ENCODE data around the gene ZFR2.

The ZFR2 gene

DNA sequence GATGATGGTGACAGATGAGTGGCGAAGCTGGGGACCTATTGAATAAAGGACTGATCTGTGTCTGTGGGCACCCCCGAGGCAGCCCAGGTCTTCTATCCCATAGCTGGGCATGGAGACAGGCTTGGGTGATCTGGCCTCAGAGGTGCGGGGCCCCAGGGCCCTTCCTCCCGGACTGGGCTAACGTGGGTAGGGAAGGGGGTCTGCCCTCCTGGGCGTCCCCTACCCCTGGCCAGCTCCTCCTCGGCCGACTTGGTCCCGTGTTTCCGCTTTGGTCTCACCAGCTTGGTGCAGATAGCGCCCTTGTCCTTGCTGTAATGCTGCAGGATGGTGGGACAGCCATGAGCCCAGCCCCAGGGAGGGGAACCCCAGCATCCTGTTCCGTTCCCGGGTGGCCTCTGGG lies 85.9 kb downstream of the ZFR2 start:
- H3K27me3 ChIP-seq (ENCODE audit: insufficient read depth, low read length, poor library complexity) = peaks cover 13% of the 10 kb centered on the region
- no peaks in the 10 kb centered on the region for H3K4me1 ChIP-seq (ENCODE audit: control insufficient read depth, low read depth, low read length)
- no peak overlapping the region for H3K4ac ChIP-seq (ENCODE audit: low read depth, low read length)
- no peak overlapping the region for H3K23ac ChIP-seq (ENCODE audit: low read length)
- no peak overlapping the region for H2BK5ac ChIP-seq (ENCODE audit: low read length)
- no peak overlapping the region for H3K56ac ChIP-seq (ENCODE audit: low read length)
- no peaks in the 10 kb centered on the region for H3K79me1 ChIP-seq (ENCODE audit: low read length)
- no CpG with 5 or more reads among the region's 13 CpGs for WGBS (ENCODE audit: extremely low coverage, insufficient coverage, low lambda C conversion rate)
- H4K5ac ChIP-seq (ENCODE audit: low read length) = no peak overlapping the region
- no peak overlapping the region for H3K4me2 ChIP-seq (ENCODE audit: low read length)
- no peak overlapping the region for H2BK15ac ChIP-seq (replicated peaks; ENCODE audit: low read depth)
- no peaks in the 10 kb centered on the region for H3K36me3 ChIP-seq (ENCODE audit: control insufficient read depth, insufficient read depth, low read length)
- H3K18ac ChIP-seq (ENCODE audit: low read length) = no peak overlapping the region
- no peaks in the 10 kb centered on the region for H3K79me2 ChIP-seq (ENCODE audit: control insufficient read depth, insufficient read depth, low read length)
- no peak for DNase-seq
- H3K4me3 ChIP-seq (ENCODE audit: low read length) = no peak overlapping the region
- no peak overlapping the region for H2BK120ac ChIP-seq (ENCODE audit: low read depth, low read length)
- no peak overlapping the region for H2AK5ac ChIP-seq (ENCODE audit: low read length)
- no peak overlapping the region for H4K8ac ChIP-seq (ENCODE audit: low read depth, low read length)
- H3K27ac ChIP-seq (ENCODE audit: low read depth, low read length) = no peak overlapping the region
- no peak overlapping the region for H3K9ac ChIP-seq (ENCODE audit: low read length)

GRCh38 chr19:3782330-3782729 lies 86.5 kb downstream of the ZFR2 start:
- Histone ChIP-seq H3K9ac (ENCODE audit: low read length) (no peak overlapping the region), H3K4me1 (ENCODE audit: control insufficient read depth, low read depth, low read length) (no peaks in the 10 kb centered on the region), H2BK15ac (replicated peaks; ENCODE audit: low read depth) (no peak overlapping the region), H3K4ac (ENCODE audit: low read depth, low read length) (no peak overlapping the region), H2AK5ac (ENCODE audit: low read length) (no peak overlapping the region), H2BK5ac (ENCODE audit: low read length) (no peak overlapping the region), H4K8ac (ENCODE audit: low read depth, low read length) (no peak overlapping the region), H3K27me3 (ENCODE audit: insufficient read depth, low read length, poor library complexity) (peaks cover 13% of the 10 kb centered on the region), H3K79me1 (ENCODE audit: low read length) (no peaks in the 10 kb centered on the region), H3K27ac (ENCODE audit: low read depth, low read length) (no peak overlapping the region), H2BK120ac (ENCODE audit: low read depth, low read length) (no peak overlapping the region), H3K79me2 (ENCODE audit: control insufficient read depth, insufficient read depth, low read length) (no peaks in the 10 kb centered on the region), H3K56ac (ENCODE audit: low read length) (no peak overlapping the region), H3K18ac (ENCODE audit: low read length) (no peak overlapping the region), H3K36me3 (ENCODE audit: control insufficient read depth, insufficient read depth, low read length) (no peaks in the 10 kb centered on the region), H4K5ac (ENCODE audit: low read length) (no peak overlapping the region), H3K23ac (ENCODE audit: low read length) (no peak overlapping the region), H3K4me2 (ENCODE audit: low read length) (no peak overlapping the region), H3K4me3 (ENCODE audit: low read length) (no peak overlapping the region)
- no peak for DNase-seq
- no CpG with 5 or more reads among the region's 1 CpG for WGBS (ENCODE audit: extremely low coverage, insufficient coverage, low lambda C conversion rate)

DNA sequence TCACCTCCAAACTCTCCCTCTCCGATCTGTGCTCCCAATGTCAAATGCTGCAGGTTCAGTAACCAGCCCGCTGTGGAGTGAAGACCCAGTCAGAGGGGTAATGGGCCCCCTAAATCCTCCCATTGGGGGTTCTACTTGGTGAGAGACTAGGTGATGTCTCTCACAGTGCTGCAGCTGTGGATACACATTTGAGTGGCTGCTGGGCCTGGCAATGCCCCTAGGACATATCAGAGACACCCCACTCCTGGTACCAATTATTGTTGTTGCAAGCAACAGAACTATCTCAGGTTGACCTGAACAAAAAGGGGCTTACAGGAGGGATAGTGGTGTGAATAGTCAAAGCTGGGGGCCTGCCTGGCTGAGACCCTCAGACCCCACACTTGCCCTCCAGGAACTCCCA lies 87.2 kb downstream of the ZFR2 start:
- Histone ChIP-seq H3K4me3 (ENCODE audit: low read length) (no peak overlapping the region), H2BK5ac (ENCODE audit: low read length) (no peak overlapping the region), H3K9ac (ENCODE audit: low read length) (no peak overlapping the region), H3K56ac (ENCODE audit: low read length) (no peak overlapping the region), H3K18ac (ENCODE audit: low read length) (no peak overlapping the region), H3K23ac (ENCODE audit: low read length) (no peak overlapping the region), H3K4ac (ENCODE audit: low read depth, low read length) (no peak overlapping the region), H3K4me2 (ENCODE audit: low read length) (no peak overlapping the region), H3K27me3 (ENCODE audit: insufficient read depth, low read length, poor library complexity) (peaks cover 13% of the 10 kb centered on the region), H4K5ac (ENCODE audit: low read length) (no peak overlapping the region), H3K4me1 (ENCODE audit: control insufficient read depth, low read depth, low read length) (no peaks in the 10 kb centered on the region), H3K36me3 (ENCODE audit: control insufficient read depth, insufficient read depth, low read length) (no peaks in the 10 kb centered on the region), H2BK15ac (replicated peaks; ENCODE audit: low read depth) (no peak overlapping the region), H4K8ac (ENCODE audit: low read depth, low read length) (no peak overlapping the region), H2BK120ac (ENCODE audit: low read depth, low read length) (no peak overlapping the region), H3K27ac (ENCODE audit: low read depth, low read length) (no peak overlapping the region), H2AK5ac (ENCODE audit: low read length) (no peak overlapping the region), H3K79me1 (ENCODE audit: low read length) (no peaks in the 10 kb centered on the region), H3K79me2 (ENCODE audit: control insufficient read depth, insufficient read depth, low read length) (no peaks in the 10 kb centered on the region)
- DNase-seq = no peak
- no CpG with 5 or more reads among the region's 2 CpGs for WGBS (ENCODE audit: extremely low coverage, insufficient coverage, low lambda C conversion rate)

GRCh38 chr19:3780786-3781304 lies 88.0 kb downstream of the ZFR2 start:
- Histone ChIP-seq H3K79me2 (ENCODE audit: control insufficient read depth, insufficient read depth, low read length) (no peaks in the 10 kb centered on the region), H3K4me2 (ENCODE audit: low read length) (no peak overlapping the region), H3K4me1 (ENCODE audit: control insufficient read depth, low read depth, low read length) (no peaks in the 10 kb centered on the region), H3K18ac (ENCODE audit: low read length) (no peak overlapping the region), H3K23ac (ENCODE audit: low read length) (no peak overlapping the region), H3K56ac (ENCODE audit: low read length) (no peak overlapping the region), H4K8ac (ENCODE audit: low read depth, low read length) (no peak overlapping the region), H3K36me3 (ENCODE audit: control insufficient read depth, insufficient read depth, low read length) (no peaks in the 10 kb centered on the region), H2BK5ac (ENCODE audit: low read length) (no peak overlapping the region), H4K5ac (ENCODE audit: low read length) (no peak overlapping the region), H3K27ac (ENCODE audit: low read depth, low read length) (no peak overlapping the region), H2BK120ac (ENCODE audit: low read depth, low read length) (no peak overlapping the region), H3K27me3 (ENCODE audit: insufficient read depth, low read length, poor library complexity) (peaks cover 13% of the 10 kb centered on the region), H3K4me3 (ENCODE audit: low read length) (no peak overlapping the region), H2BK15ac (replicated peaks; ENCODE audit: low read depth) (no peak overlapping the region), H3K4ac (ENCODE audit: low read depth, low read length) (no peak overlapping the region), H3K79me1 (ENCODE audit: low read length) (no peaks in the 10 kb centered on the region), H2AK5ac (ENCODE audit: low read length) (no peak overlapping the region), H3K9ac (ENCODE audit: low read length) (no peak overlapping the region)
- no CpG with 5 or more reads among the region's 9 CpGs for WGBS (ENCODE audit: extremely low coverage, insufficient coverage, low lambda C conversion rate)
- DNase-seq = no peak

DNA sequence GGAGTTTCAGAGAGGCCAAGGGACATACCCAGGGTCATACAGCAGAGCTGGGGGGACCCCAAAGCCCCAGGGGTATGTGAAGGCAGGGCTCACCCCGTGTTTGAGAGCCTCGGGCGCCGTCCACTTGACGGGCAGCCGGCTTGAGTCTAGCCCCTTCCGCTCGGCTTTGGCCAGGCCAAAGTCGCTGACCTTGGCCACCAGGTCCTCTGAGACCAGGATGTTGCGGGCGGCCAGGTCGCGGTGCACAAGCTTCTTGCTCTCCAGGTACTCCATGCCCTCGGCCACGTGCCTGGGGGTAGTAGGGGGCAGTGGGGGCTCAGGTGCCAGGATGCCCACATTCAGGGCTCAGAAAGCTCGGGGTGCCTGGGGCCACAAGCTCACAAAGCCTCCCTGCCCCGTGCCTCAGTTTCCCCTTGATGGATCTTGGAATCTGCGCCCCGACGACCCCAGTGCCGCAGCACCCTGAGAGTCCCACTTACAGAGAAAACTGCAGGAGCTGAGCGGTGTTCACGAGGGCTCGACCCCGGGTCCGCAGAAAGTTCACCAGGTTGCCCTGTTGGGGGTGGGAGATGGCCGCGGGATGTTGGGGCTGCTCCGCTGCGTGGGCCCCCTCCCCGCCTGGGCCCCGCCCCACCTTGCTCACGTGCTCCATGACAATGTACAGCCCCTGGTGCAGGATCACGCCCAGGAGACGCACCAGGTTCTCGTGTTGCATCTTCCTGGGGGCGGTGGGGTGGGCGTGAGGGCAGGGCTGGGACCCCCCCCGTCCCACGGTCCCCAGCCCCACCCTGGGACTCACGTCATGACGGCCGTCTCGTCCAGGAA lies 89.7 kb downstream of the ZFR2 start:
- no peak overlapping the region for H3K9ac ChIP-seq (ENCODE audit: low read length)
- no peak overlapping the region for H2BK5ac ChIP-seq (ENCODE audit: low read length)
- H2AK5ac ChIP-seq (ENCODE audit: low read length) = no peak overlapping the region
- no peak overlapping the region for H2BK120ac ChIP-seq (ENCODE audit: low read depth, low read length)
- no peak overlapping the region for H3K27ac ChIP-seq (ENCODE audit: low read depth, low read length)
- H4K8ac ChIP-seq (ENCODE audit: low read depth, low read length) = no peak overlapping the region
- no peak overlapping the region for H3K4ac ChIP-seq (ENCODE audit: low read depth, low read length)
- H3K18ac ChIP-seq (ENCODE audit: low read length) = no peak overlapping the region
- no peak overlapping the region for H2BK15ac ChIP-seq (replicated peaks; ENCODE audit: low read depth)
- no peak overlapping the region for H3K4me2 ChIP-seq (ENCODE audit: low read length)
- no peaks in the 10 kb centered on the region for H3K79me2 ChIP-seq (ENCODE audit: control insufficient read depth, insufficient read depth, low read length)
- no peak overlapping the region for H3K4me3 ChIP-seq (ENCODE audit: low read length)
- no peak for DNase-seq
- H3K56ac ChIP-seq (ENCODE audit: low read length) = no peak overlapping the region
- H3K79me1 ChIP-seq (ENCODE audit: low read length) = no peaks in the 10 kb centered on the region
- no peaks in the 10 kb centered on the region for H3K27me3 ChIP-seq (ENCODE audit: insufficient read depth, low read length, poor library complexity)
- WGBS (ENCODE audit: extremely low coverage, insufficient coverage, low lambda C conversion rate) = no CpG with 5 or more reads among the region's 44 CpGs
- no peaks in the 10 kb centered on the region for H3K36me3 ChIP-seq (ENCODE audit: control insufficient read depth, insufficient read depth, low read length)
- H3K23ac ChIP-seq (ENCODE audit: low read length) = no peak overlapping the region
- H4K5ac ChIP-seq (ENCODE audit: low read length) = no peak overlapping the region
- H3K4me1 ChIP-seq (ENCODE audit: control insufficient read depth, low read depth, low read length) = no peaks in the 10 kb centered on the region
